H1 (cell line): Measurements from ENCODE around the gene MANEAL. TPM values are rescaled to one million over a fixed set of nuclear protein-coding genes. Genes with fewer than 3 reads are reported as not detected.

ENCODE experiments used
- CTCF ChIA-PET: fragments of 300-600 bp; sonication (Branson Sonifier 250); formaldehyde crosslinking; loops from one replicate; lab custom pipeline; 2021; ENCODE audit not compliant: partially characterized antibody; lab: Charles Lee
- POLR2A ChIA-PET: fragments of 300-600 bp; sonication (Branson Sonifier 250); formaldehyde crosslinking; loops from one replicate; lab custom pipeline; 2021; ENCODE audit warnings: inconsistent platforms; ENCODE audit not compliant: partially characterized antibody; lab: Charles Lee
- DNase-seq, 2 experiments: peaks; one replicate each; pipeline versions ENCODE4 v3.0.0 to v3.0.0-alpha.2; 2010 to 2022; ENCODE audit warnings: low spot score in 2 of 2, low read depth in 1 of 2, mixed read lengths in 1 of 2
- FAIRE-seq: peaks from 2 replicates; lab custom pipeline; 2011; peaks lifted over from hg19 to GRCh38; lab: Jason Lieb, UNC
- H2AFZ ChIP-seq: 2 replicates; pipeline ENCODE4 v1.8.1; 2012; ENCODE audit warnings: low read length, inconsistent platforms
- H2AK5ac ChIP-seq: 2 replicates; pipeline ENCODE4 v1.6.1; 2013; ENCODE audit warnings: low read depth, low read length
- H2BK120ac ChIP-seq: replicated peaks from 2 replicates; pipeline ENCODE3; 2013; ENCODE audit warnings: low read depth, low read length, inconsistent platforms
- H2BK12ac ChIP-seq: 2 replicates; pipeline ENCODE4 v1.6.1; 2013; ENCODE audit warnings: low read depth, low read length
- H2BK15ac ChIP-seq: 2 replicates; pipeline ENCODE4 v1.6.1; 2013; ENCODE audit warnings: low read length
- H2BK20ac ChIP-seq: 2 replicates; pipeline ENCODE4 v1.6.1; 2013; ENCODE audit warnings: low read length
- H2BK5ac ChIP-seq: 2 replicates; pipeline ENCODE4 v1.6.1; 2013; ENCODE audit warnings: low read depth, low read length
- H3K14ac ChIP-seq: 2 replicates; pipeline ENCODE4 v1.6.1; 2013; ENCODE audit warnings: inconsistent platforms; ENCODE audit not compliant: insufficient read length
- H3K18ac ChIP-seq: 2 replicates; pipeline ENCODE4 v1.6.1; 2013; ENCODE audit warnings: low read length; ENCODE audit errors: extremely low read depth
- H3K23ac ChIP-seq: 2 replicates; pipeline ENCODE4 v1.6.1; 2013; ENCODE audit warnings: inconsistent platforms; ENCODE audit not compliant: insufficient read length
- H3K23me2 ChIP-seq: 2 replicates; pipeline ENCODE4 v1.6.1; 2013; ENCODE audit warnings: low read depth, low read length
- H3K27ac ChIP-seq: 2 replicates; pipeline ENCODE4 v1.6.1; 2011; ENCODE audit warnings: low read depth, low read length, inconsistent platforms
- H3K27me3 ChIP-seq, 4 experiments: replicated peaks in 1 of 4; 1 replicate in 1 of 4; 2 replicates in 3 of 4; pipeline versions ENCODE4 v1.6.1 to v1.8.1; 2011 to 2013; ENCODE audit warnings: low read length in 3 of 4, mild to moderate bottlenecking in 3 of 4, inconsistent platforms in 2 of 4, mixed read lengths in 2 of 4, moderate library complexity in 1 of 4; ENCODE audit not compliant: control insufficient read depth in 3 of 4, insufficient read depth in 3 of 4; ENCODE audit errors: extremely low read depth in 1 of 4
- H3K36me3 ChIP-seq, 4 experiments: 2 replicates each; pipeline versions ENCODE4 v1.6.1 to v1.8.1; 2011 to 2013; ENCODE audit warnings: mild to moderate bottlenecking in 4 of 4, low read length in 3 of 4, moderate library complexity in 2 of 4, control low read depth in 1 of 4, inconsistent platforms in 1 of 4; ENCODE audit not compliant: insufficient read depth in 4 of 4, control insufficient read depth in 2 of 4
- H3K4ac ChIP-seq: replicated peaks from 2 replicates; pipeline ENCODE3; 2013; ENCODE audit warnings: low read length, low read depth, mixed read lengths, inconsistent platforms; ENCODE audit not compliant: insufficient read length
- H3K4me1 ChIP-seq, 4 experiments: replicated peaks in 1 of 4; 1 replicate in 1 of 4; 2 replicates in 3 of 4; pipeline versions ENCODE4 v1.6.1 to v1.8.1; 2011 to 2013; ENCODE audit warnings: low read length in 3 of 4, inconsistent platforms in 2 of 4, mixed read lengths in 1 of 4; ENCODE audit not compliant: insufficient read depth in 4 of 4, control insufficient read depth in 3 of 4
- H3K4me2 ChIP-seq, 2 experiments: 2 replicates each; pipeline versions ENCODE4 v1.6.1 to v1.8.1; 2011 to 2013; ENCODE audit warnings: low read depth in 2 of 2, low read length in 2 of 2, control low read depth in 1 of 2, inconsistent platforms in 1 of 2, mild to moderate bottlenecking in 1 of 2; ENCODE audit not compliant: insufficient read depth in 1 of 2
- H3K4me3 ChIP-seq, 4 experiments: fragments of 200-600, 300-600 bp in 1 of 4; sonication (generic), shearing (Covaris generic), sonication (Bioruptor Twin) in 1 of 4; 2 replicates each; pipeline versions ENCODE4 v1.5.1 to v1.8.1; 2011 to 2016; ENCODE audit warnings: low read length in 4 of 4, low read depth in 3 of 4, control low read depth in 2 of 4, inconsistent platforms in 2 of 4, mild to moderate bottlenecking in 2 of 4, mixed read lengths in 1 of 4, moderate library complexity in 1 of 4; ENCODE audit not compliant: insufficient read depth in 2 of 4; ENCODE audit errors: extremely low read depth in 1 of 4
- H3K56ac ChIP-seq: replicated peaks from 2 replicates; pipeline ENCODE3; 2013; ENCODE audit warnings: low read depth, mild to moderate bottlenecking, mixed read lengths, low read length, inconsistent platforms; ENCODE audit not compliant: insufficient read length
- H3K79me1 ChIP-seq: 2 replicates; pipeline ENCODE4 v1.6.1; 2013; ENCODE audit warnings: low read depth, low read length, control low read depth
- H3K79me2 ChIP-seq, 2 experiments: 2 replicates each; pipeline versions ENCODE4 v1.6.1 to v1.8.1; 2012 to 2013; ENCODE audit warnings: low read length in 2 of 2, mild to moderate bottlenecking in 2 of 2, inconsistent platforms in 1 of 2; ENCODE audit not compliant: insufficient read depth in 2 of 2, control insufficient read depth in 1 of 2
- H3K9ac ChIP-seq, 4 experiments: replicated peaks in 1 of 4; 1 replicate in 1 of 4; 2 replicates in 3 of 4; pipeline versions ENCODE4 v1.6.1 to v1.8.1; 2011 to 2013; ENCODE audit warnings: low read depth in 3 of 4, low read length in 3 of 4, control low read depth in 2 of 4, mild to moderate bottlenecking in 2 of 4, moderate library complexity in 2 of 4, inconsistent platforms in 1 of 4; ENCODE audit errors: extremely low read depth in 1 of 4
- H3K9me3 ChIP-seq, 2 experiments: 2 replicates each; pipeline versions ENCODE4 v1.6.1 to v1.8.1; 2012 to 2013; ENCODE audit warnings: mild to moderate bottlenecking in 2 of 2, moderate library complexity in 2 of 2, control low read depth in 1 of 2, inconsistent platforms in 1 of 2, low read depth in 1 of 2, low read length in 1 of 2, mixed read lengths in 1 of 2; ENCODE audit not compliant: insufficient read depth in 2 of 2
- H4K20me1 ChIP-seq, 2 experiments: replicated peaks in 1 of 2; 2 replicates each; pipeline versions ENCODE3 to v1.8.1; 2011 to 2013; ENCODE audit warnings: inconsistent platforms in 2 of 2, low read length in 2 of 2, mild to moderate bottlenecking in 1 of 2; ENCODE audit not compliant: insufficient read depth in 2 of 2, control insufficient read depth in 1 of 2
- H4K5ac ChIP-seq: 2 replicates; pipeline ENCODE4 v1.6.1; 2013; ENCODE audit warnings: low read length, low read depth, mixed read lengths, inconsistent platforms; ENCODE audit not compliant: insufficient read length
- H4K8ac ChIP-seq: 2 replicates; pipeline ENCODE4 v1.8.0; 2013; ENCODE audit warnings: mild to moderate bottlenecking, moderate library complexity, low read length, inconsistent platforms; ENCODE audit not compliant: insufficient read depth; ENCODE audit errors: extremely low read depth
- H4K91ac ChIP-seq: replicated peaks from 2 replicates; pipeline ENCODE3; 2013; ENCODE audit warnings: low read length, mixed read lengths, inconsistent platforms; ENCODE audit not compliant: insufficient read length
- JUND ChIP-seq: IDR thresholded peaks from 2 replicates; pipeline ENCODE4 v1.6.1; 2011; ENCODE audit warnings: mild to moderate bottlenecking, improper control_type of control experiment, low read length
- KDM4A ChIP-seq: IDR thresholded peaks from one replicate; pipeline ENCODE4 v1.7.1; 2012; ENCODE audit warnings: low read depth, mild to moderate bottlenecking, moderate library complexity, low read length, inconsistent platforms; ENCODE audit not compliant: severe bottlenecking
- RAD21 ChIP-seq, 2 experiments: IDR thresholded peaks in 1 of 2; conservative IDR thresholded peaks in 1 of 2; 2 replicates each; pipeline ENCODE4 v1.6.1; 2011; ENCODE audit warnings: low read depth in 2 of 2, low read length in 2 of 2, improper control_type of control experiment in 1 of 2, inconsistent platforms in 1 of 2, mild to moderate bottlenecking in 1 of 2, moderate library complexity in 1 of 2
- RFX5 ChIP-seq: IDR thresholded peaks from 2 replicates; pipeline ENCODE4 v1.6.1; 2011; ENCODE audit warnings: low read depth, low read length, improper control_type of control experiment, borderline replicate concordance
- TCF12 ChIP-seq: IDR thresholded peaks from 2 replicates; pipeline ENCODE4 v1.6.1; 2011; ENCODE audit warnings: low read depth, mild to moderate bottlenecking, low read length
- TEAD4 ChIP-seq: IDR thresholded peaks from 2 replicates; pipeline ENCODE4 v1.6.1; 2012; ENCODE audit warnings: low read depth, low read length, inconsistent platforms, mixed read lengths
- WGBS, 2 experiments: shearing (Covaris generic) in 1 of 2; methylation state at CpG; one replicate each; pipeline versions ENCODE4 v1.1.6 to v1.1.7; 2013 to 2015; ENCODE audit warnings: low lambda C conversion rate in 2 of 2, mixed read lengths in 2 of 2, inconsistent platforms in 1 of 2, low coverage in 1 of 2, missing lambda C conversion rate in 1 of 2; ENCODE audit not compliant: insufficient replicate concordance in 2 of 2, insufficient coverage in 1 of 2, insufficient read length in 1 of 2; ENCODE audit errors: extremely low coverage in 1 of 2, missing lambda C conversion rate in 1 of 2; 5-methylcytosine and 5-hydroxymethylcytosine counted together
- polyA plus RNA-seq, 7 experiments: library from polyadenylated mRNA; depleted of rRNA in 3 of 7; stranded (reverse) in 5 of 7; unstranded in 2 of 7; fragments of >200 nt in 5 of 7; fragments of 200-250 nt in 2 of 7; gene quantifications; 1 replicate in 5 of 7; 2 replicates in 1 of 7; 4 replicates in 1 of 7; pipeline versions ENCODE4 v1.2.1 to v1.2.3, GENCODE V29; 2011 to 2013; ENCODE audit warnings: missing spikeins in 2 of 7, mixed read lengths in 2 of 7
- total RNA-seq: library from RNA; stranded (reverse); fragmentation: NEBNext Ultra II Directional; extraction: Animal tissue kit (Norgen Biotek cat#: 25700); gene quantifications from 2 replicates; pipeline ENCODE4 v1.2.1, GENCODE V29; 2021
- TF ChIP-seq, protein P1 (sequence below), 3 experiments: IDR thresholded peaks; 1 replicate in 2 of 3; 2 replicates in 1 of 3; pipeline versions ENCODE4 v1.5.1 to v1.6.1; 2011; ENCODE audit warnings: low read length in 3 of 3, mild to moderate bottlenecking in 3 of 3, inconsistent platforms in 2 of 3, low read depth in 1 of 3, moderate library complexity in 1 of 3; ENCODE audit not compliant: insufficient read depth in 1 of 3; ENCODE audit errors: control extremely low read depth in 1 of 3

Gene MANEAL
- total and polyA plus RNA-seq, 2 of the 8 experiments (the other 6 are each of a cell fraction or from before 2014, with no cell fraction given), result 4.8 to 7.2 TPM

DNA sequence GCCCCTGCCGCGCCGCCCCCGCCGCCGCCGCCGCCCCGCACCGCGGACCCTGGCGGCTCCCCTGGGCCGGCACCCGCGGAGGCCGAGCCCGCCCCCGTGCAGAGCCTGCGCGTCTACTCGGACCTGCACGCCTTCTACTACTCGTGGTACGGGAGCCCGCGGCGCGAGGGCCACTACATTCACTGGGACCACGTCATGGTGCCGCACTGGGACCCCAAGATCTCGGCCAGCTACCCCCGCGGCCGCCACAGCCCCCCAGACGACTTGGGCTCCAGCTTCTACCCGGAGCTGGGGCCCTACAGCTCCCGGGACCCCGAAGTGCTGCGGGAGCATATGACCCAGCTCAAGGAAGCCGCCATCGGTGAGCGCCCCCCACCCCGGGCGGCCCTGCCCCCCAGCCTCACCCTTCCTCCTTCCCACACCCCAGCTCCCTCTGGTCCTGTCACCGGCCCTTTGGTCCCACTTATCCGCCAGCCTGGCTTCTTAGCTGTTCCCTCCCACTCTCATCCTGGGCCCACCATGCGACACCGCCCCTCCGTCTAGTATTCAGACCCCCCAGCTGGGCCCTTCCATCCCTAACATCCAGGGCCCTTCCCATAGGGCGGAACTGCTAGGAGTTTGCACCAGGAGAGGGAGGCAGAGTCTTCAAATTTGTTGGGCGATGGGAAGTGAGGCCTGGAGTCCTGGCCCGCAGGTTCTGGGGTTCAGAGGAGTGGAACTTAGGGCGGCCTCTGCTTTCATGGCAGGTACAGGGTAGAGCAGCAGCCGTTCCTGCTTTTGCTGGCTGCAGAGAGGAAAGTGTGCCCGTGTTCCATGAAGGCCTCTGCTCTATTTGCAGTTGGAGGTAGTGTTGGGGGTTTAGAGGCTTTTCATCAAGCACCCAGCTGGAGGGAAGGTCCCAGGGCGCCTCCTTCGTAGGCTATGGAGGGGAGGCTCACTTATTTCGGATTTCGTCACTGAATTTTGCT is 1.0 kb downstream of the MANEAL start:
- Histone ChIP-seq H4K20me1 (peaks cover 0 to 7% of the 10 kb centered on the region in 2 experiments), H2BK120ac (no peak overlapping the region), H2AFZ (no peak overlapping the region), H3K4me1 (peaks cover 0 to 7% (median 5%) of the 10 kb centered on the region in 4 experiments; a peak in 6 of 7 replicates), H3K9me3 (no peaks in the 10 kb centered on the region), H3K79me1 (no peaks in the 10 kb centered on the region), H3K14ac (no peak overlapping the region), H3K4ac (no peak overlapping the region), H3K23ac (no peak overlapping the region), H3K36me3 (no peaks in the 10 kb centered on the region), H3K9ac (peak overlapping the region in 1 of 4 experiments; percentile 2; a peak in 1 of 7 replicates), H3K18ac (no peak overlapping the region; the same call in 1 of the 2 replicates), H3K27me3 (peaks cover 10 to 38% (median 31%) of the 10 kb centered on the region in 4 experiments), H4K5ac (no peak overlapping the region), H3K27ac (no peak overlapping the region), H3K79me2 (no peaks in the 10 kb centered on the region), H4K91ac (no peak overlapping the region), H2BK5ac (no peak overlapping the region), H2BK15ac (no peak overlapping the region), H4K8ac (no peak overlapping the region; the same call in 1 of the 2 replicates), H2AK5ac (no peak overlapping the region), H3K4me3 (peak overlapping the region; percentile 43 to 79 (median 68)), H3K56ac (no peak overlapping the region), H2BK12ac (no peak overlapping the region), H2BK20ac (no peak overlapping the region), H3K4me2 (peak overlapping the region; percentile 79 to 80), H3K23me2 (peaks cover 8% of the 10 kb centered on the region)
- POLR2A ChIA-PET, result interaction anchor here (0.5 to 1.9 kb wide), 7 partner anchors 9 to 110 kb away, joined by 3 to 24 read pairs (median 4); partner anchors contain the start of genes C1orf122, EPHA10, MTF1 and YRDC
- DNase-seq (peak in 1 of 2 experiments; percentile 55), FAIRE-seq (no peak)
- 23% methylated on average over 34 of the region's 59 CpGs; no CpG with 5 or more reads in 1 of the 2 experiments for WGBS, 2 experiments
- CTCF ChIA-PET, result interaction anchor here (0.7 to 1.1 kb wide), 2 partner anchors 29 to 65 kb away, joined by 3 to 5 read pairs; partner anchors contain the start of gene MTF1
- peak; percentile 54 for TF ChIP-seq KDM4A
- TF ChIP-seq TCF12, result no peak
- TF ChIP-seq RFX5, result no peak
- TF ChIP-seq TEAD4, result no peak
- no peak for TF ChIP-seq JUND
- TF ChIP-seq, protein P1, sequence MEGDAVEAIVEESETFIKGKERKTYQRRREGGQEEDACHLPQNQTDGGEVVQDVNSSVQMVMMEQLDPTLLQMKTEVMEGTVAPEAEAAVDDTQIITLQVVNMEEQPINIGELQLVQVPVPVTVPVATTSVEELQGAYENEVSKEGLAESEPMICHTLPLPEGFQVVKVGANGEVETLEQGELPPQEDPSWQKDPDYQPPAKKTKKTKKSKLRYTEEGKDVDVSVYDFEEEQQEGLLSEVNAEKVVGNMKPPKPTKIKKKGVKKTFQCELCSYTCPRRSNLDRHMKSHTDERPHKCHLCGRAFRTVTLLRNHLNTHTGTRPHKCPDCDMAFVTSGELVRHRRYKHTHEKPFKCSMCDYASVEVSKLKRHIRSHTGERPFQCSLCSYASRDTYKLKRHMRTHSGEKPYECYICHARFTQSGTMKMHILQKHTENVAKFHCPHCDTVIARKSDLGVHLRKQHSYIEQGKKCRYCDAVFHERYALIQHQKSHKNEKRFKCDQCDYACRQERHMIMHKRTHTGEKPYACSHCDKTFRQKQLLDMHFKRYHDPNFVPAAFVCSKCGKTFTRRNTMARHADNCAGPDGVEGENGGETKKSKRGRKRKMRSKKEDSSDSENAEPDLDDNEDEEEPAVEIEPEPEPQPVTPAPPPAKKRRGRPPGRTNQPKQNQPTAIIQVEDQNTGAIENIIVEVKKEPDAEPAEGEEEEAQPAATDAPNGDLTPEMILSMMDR (IDR thresholded peaks at IDR 0.05; ENCODE audit: control extremely low read depth in 1 of 3, insufficient read depth in 1 of 3, low read depth in 1 of 3, low read length in 3 of 3), result peak in 1 of 3 experiments; percentile 14; a peak in 1 of 4 replicates
- peak; percentile 33 to 50 for TF ChIP-seq RAD21 (IDR thresholded peaks at IDR 0.05 in 1 of 2, conservative IDR thresholded peaks at IDR 0.05 in 1 of 2; ENCODE audit: low read depth in 2 of 2, low read length in 2 of 2)
